KMS-11 (cell line): Measurements from ENCODE around the gene TM4SF18.

Source experiments
- H2AFZ ChIP-seq: fragments of 200-600 bp; sonication (generic); 2 replicates; pipeline ENCODE4 v1.6.1; 2016; ENCODE audit warnings: antibody characterized with exemption, mixed run types, low read depth
- H3K27ac ChIP-seq: fragments of 200-600 bp; sonication (generic); 2 replicates; pipeline ENCODE4 v1.6.1; 2016; ENCODE audit warnings: mild to moderate bottlenecking, mixed run types
- H3K27me3 ChIP-seq: fragments of 200-600 bp; sonication (generic); 2 replicates; pipeline ENCODE4 v1.6.1; 2017; ENCODE audit warnings: mild to moderate bottlenecking, low read depth, mixed run types, moderate library complexity; ENCODE audit not compliant: insufficient read depth
- H3K36me3 ChIP-seq: fragments of 200-600 bp; sonication (generic); 2 replicates; pipeline ENCODE4 v1.6.1; 2017; ENCODE audit warnings: mild to moderate bottlenecking, mixed run types; ENCODE audit not compliant: insufficient read depth
- H3K4me1 ChIP-seq: fragments of 200-600 bp; sonication (generic); 2 replicates; pipeline ENCODE4 v1.6.1; 2016; ENCODE audit warnings: mild to moderate bottlenecking, low read depth, mixed run types; ENCODE audit not compliant: poor library complexity, severe bottlenecking
- H3K4me2 ChIP-seq: fragments of 200-600 bp; sonication (generic); 2 replicates; pipeline ENCODE4 v1.7.0; 2016; ENCODE audit warnings: mild to moderate bottlenecking, mixed run types
- H3K4me3 ChIP-seq: fragments of 200-600 bp; sonication (generic); IDR thresholded peaks from 2 replicates; pipeline ENCODE4 v1.6.1; 2017; ENCODE audit warnings: low read depth, low read length, mixed read lengths; ENCODE audit not compliant: insufficient read depth
- H3K79me2 ChIP-seq: fragments of 200-600 bp; sonication (generic); 2 replicates; pipeline ENCODE4 v1.6.1; 2016; ENCODE audit warnings: low read depth, mixed run types; ENCODE audit not compliant: insufficient read depth
- H3K9ac ChIP-seq: fragments of 200-600 bp; sonication (generic); 2 replicates; pipeline ENCODE4 v1.6.1; 2016; ENCODE audit warnings: mild to moderate bottlenecking, mixed run types
- H4K20me1 ChIP-seq: fragments of 200-600 bp; sonication (generic); 2 replicates; pipeline ENCODE4 v1.6.1; 2016; ENCODE audit warnings: mild to moderate bottlenecking, mixed run types; ENCODE audit not compliant: insufficient read depth
- TF ChIP-seq, protein P1 (sequence below): fragments of 200-600 bp; sonication (generic); conservative IDR thresholded peaks from 2 replicates; pipeline ENCODE4 v1.6.1; 2017; ENCODE audit warnings: low read depth, mild to moderate bottlenecking, antibody characterized with exemption, low read length, moderate library complexity, mixed read lengths

Gene TM4SF18

DNA sequence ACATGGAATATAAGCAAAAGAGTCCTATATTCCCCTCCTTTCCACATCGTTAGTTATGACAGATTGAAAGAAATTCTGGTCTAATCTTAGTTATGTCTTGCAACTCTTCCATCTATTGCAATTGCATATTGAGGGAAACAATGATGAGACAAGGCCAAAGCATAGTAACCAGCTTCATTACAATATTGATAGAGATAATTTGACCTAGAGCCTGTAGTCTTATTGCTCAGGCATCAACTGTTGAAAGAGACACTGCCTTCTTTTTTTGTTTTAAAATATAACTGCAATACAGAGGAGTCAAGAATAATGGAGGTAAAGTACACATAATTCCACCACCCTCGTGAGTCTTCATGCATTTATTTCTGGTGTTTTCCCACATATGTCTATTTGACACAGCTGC, 2.0 kb downstream of the TM4SF18 start:
- H3K4me2 ChIP-seq: no peak overlapping the region
- no peaks in the 10 kb centered on the region for H4K20me1 ChIP-seq
- no peak overlapping the region for H3K4me3 ChIP-seq
- H3K9ac ChIP-seq: no peak overlapping the region
- no peaks in the 10 kb centered on the region for H3K79me2 ChIP-seq
- no peak overlapping the region for H3K27ac ChIP-seq
- no peaks in the 10 kb centered on the region for H3K27me3 ChIP-seq
- no peaks in the 10 kb centered on the region for H3K4me1 ChIP-seq
- no peak overlapping the region for H2AFZ ChIP-seq
- TF ChIP-seq, protein P1, sequence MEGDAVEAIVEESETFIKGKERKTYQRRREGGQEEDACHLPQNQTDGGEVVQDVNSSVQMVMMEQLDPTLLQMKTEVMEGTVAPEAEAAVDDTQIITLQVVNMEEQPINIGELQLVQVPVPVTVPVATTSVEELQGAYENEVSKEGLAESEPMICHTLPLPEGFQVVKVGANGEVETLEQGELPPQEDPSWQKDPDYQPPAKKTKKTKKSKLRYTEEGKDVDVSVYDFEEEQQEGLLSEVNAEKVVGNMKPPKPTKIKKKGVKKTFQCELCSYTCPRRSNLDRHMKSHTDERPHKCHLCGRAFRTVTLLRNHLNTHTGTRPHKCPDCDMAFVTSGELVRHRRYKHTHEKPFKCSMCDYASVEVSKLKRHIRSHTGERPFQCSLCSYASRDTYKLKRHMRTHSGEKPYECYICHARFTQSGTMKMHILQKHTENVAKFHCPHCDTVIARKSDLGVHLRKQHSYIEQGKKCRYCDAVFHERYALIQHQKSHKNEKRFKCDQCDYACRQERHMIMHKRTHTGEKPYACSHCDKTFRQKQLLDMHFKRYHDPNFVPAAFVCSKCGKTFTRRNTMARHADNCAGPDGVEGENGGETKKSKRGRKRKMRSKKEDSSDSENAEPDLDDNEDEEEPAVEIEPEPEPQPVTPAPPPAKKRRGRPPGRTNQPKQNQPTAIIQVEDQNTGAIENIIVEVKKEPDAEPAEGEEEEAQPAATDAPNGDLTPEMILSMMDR: no peak
- no peaks in the 10 kb centered on the region for H3K36me3 ChIP-seq

GRCh38 chr3:149330609-149331331, 2.7 kb downstream of the TM4SF18 start:
- Histone ChIP-seq H3K79me2 (no peaks in the 10 kb centered on the region), H3K27me3 (no peaks in the 10 kb centered on the region), H3K4me2 (no peak overlapping the region), H2AFZ (no peak overlapping the region), H4K20me1 (no peaks in the 10 kb centered on the region), H3K36me3 (no peaks in the 10 kb centered on the region), H3K27ac (no peak overlapping the region), H3K4me3 (no peak overlapping the region), H3K4me1 (no peaks in the 10 kb centered on the region), H3K9ac (no peak overlapping the region)
- TF ChIP-seq, protein P1: no peak

DNA sequence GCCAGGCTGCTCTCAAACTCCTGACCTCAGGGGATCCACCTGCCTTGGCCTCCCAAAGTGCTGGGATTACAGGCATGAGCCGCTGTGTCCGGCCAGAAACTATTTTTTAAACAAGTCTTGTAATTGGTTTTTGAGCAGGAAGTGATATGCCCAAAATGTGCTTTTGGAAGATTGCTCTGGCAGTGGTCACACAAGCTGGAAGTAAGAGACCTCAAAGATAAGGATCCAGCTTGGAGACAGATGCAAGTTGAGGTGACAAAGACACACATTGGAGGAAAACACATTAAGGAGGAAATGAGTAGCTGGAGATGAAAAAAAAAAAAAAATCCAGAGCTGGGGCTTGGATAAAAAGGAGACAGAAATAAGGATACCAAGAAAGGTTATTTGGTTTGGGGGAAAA, 6.3 kb downstream of the TM4SF18 start:
- Histone ChIP-seq H3K4me2 (no peak overlapping the region), H3K27ac (no peak overlapping the region), H4K20me1 (no peaks in the 10 kb centered on the region), H3K4me3 (no peak overlapping the region), H3K36me3 (no peaks in the 10 kb centered on the region), H2AFZ (no peak overlapping the region), H3K9ac (no peak overlapping the region), H3K27me3 (no peaks in the 10 kb centered on the region), H3K79me2 (no peaks in the 10 kb centered on the region), H3K4me1 (no peaks in the 10 kb centered on the region)
- TF ChIP-seq, protein P1: no peak

DNA sequence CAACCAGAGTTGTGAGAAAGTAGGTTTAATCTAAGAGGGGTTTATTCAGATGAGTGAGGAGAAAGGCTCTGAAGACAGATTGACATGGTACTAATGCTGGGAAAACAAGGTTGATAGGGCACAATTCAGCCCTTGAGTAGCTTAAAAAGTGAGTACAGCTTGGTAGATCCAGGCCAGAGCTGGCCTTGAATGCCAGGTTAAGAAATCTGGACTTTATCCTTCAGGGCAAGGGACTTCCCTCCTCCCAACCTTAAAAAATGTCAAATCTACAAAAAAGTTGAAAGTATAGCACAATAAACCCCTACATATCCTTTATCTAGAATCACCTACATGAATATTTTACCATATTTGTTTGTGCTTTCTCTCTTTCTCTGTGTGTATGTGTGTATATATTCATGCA, 7.9 kb downstream of the TM4SF18 start:
- no peaks in the 10 kb centered on the region for H3K4me1 ChIP-seq
- no peak overlapping the region for H3K4me2 ChIP-seq
- H3K79me2 ChIP-seq: no peaks in the 10 kb centered on the region
- H3K4me3 ChIP-seq: no peak overlapping the region
- H3K27me3 ChIP-seq: no peaks in the 10 kb centered on the region
- no peak overlapping the region for H3K27ac ChIP-seq
- H4K20me1 ChIP-seq: no peaks in the 10 kb centered on the region
- no peak overlapping the region for H3K9ac ChIP-seq
- TF ChIP-seq, protein P1: no peak
- H3K36me3 ChIP-seq: no peaks in the 10 kb centered on the region
- H2AFZ ChIP-seq: no peak overlapping the region
